Stimulated activated CD4-positive, alpha-beta T cell treated with anti-CD3 and anti-CD28 coated beads, TNF-alpha, amount 100 ng/mL, for 48 hours (primary cell): ENCODE data around the gene HRCT1.
A peak's percentile ranks its signal among the peaks of the same experiment; 100 is the strongest.

ENCODE experiments used
- DNase-seq, 3 donors: peaks; one replicate each; pipeline ENCODE4 v3.0.0-alpha.2; 2020; ENCODE audit warnings: low read depth in 3 of 3

Gene HRCT1

GRCh38 chr9:35942286-35942685 lies 36.3 kb downstream of the HRCT1 start:
- DNase-seq, result no peak

- no peak for DNase-seq
Measured at GRCh38 chr9:35944173-35944572, 38.2 kb downstream of the HRCT1 start.

GRCh38 chr9:35944841-35945240 lies 38.8 kb downstream of the HRCT1 start:
- DNase-seq, result no peak

- peak; percentile 33 to 79 (median 51) for DNase-seq
Measured at GRCh38 chr9:35945341-35946018, 39.5 kb downstream of the HRCT1 start.

GRCh38 chr9:35948451-35948850 lies 42.4 kb downstream of the HRCT1 start:
- no peak for DNase-seq

- DNase-seq, result no peak
Measured at GRCh38 chr9:35948901-35949318, 42.9 kb downstream of the HRCT1 start.

GRCh38 chr9:35951736-35952135 lies 45.7 kb downstream of the HRCT1 start:
- DNase-seq, result no peak

GRCh38 chr9:35952526-35953191 lies 46.7 kb downstream of the HRCT1 start:
- DNase-seq, result no peak

GRCh38 chr9:35954942-35955546 lies 49.0 kb downstream of the HRCT1 start:
- peak in 1 of 3 donors; percentile 33 for DNase-seq

GRCh38 chr9:35956651-35957050 lies 50.6 kb downstream of the HRCT1 start:
- no peak for DNase-seq
